Testis (tissue), 2 donors: Measurements from ENCODE around the gene PHACTR4.
"Not testable (repeated sequence)": the region's sequence is repeated elsewhere in the genome, so short reads cannot be mapped to it uniquely, and the experiment has no call there.

Experiments used
- POLR2A ChIP-seq: fragments of 450-650 bp; IDR thresholded peaks from one replicate; pipeline ENCODE4 v1.6.1; 2017; ENCODE audit warnings: antibody characterized with exemption, mild to moderate bottlenecking, moderate library complexity
- TF ChIP-seq, protein P1 (sequence below), 3 experiments: fragments of 450-650 bp in 2 of 3; fragments of 200-600 bp in 1 of 3; sonication (generic) in 1 of 3; IDR thresholded peaks; one replicate each; pipeline ENCODE4 v1.5.1; 2016 to 2019; ENCODE audit warnings: antibody characterized with exemption in 3 of 3, mild to moderate bottlenecking in 2 of 3, moderate library complexity in 1 of 3

DNA sequence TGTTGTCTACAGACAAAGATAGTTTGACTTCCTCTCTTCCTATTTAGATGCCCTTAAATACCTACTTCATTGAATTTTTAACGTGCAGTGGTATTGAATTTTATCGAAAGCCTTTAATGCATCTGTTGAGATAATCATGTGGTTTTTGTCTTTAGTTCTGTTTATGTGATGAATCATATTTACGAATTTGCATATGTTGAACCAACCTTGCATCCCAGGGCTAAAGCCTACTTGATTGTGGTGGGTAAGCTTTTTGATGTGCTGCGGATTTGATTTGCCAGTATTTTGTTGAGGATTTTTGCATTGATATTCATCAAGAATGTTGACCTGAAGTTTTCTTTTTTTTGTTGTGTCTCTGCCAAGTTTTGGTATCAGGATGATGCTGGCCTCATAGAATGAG lies 14.2 kb downstream of the PHACTR4 start:
- TF ChIP-seq, protein P1, sequence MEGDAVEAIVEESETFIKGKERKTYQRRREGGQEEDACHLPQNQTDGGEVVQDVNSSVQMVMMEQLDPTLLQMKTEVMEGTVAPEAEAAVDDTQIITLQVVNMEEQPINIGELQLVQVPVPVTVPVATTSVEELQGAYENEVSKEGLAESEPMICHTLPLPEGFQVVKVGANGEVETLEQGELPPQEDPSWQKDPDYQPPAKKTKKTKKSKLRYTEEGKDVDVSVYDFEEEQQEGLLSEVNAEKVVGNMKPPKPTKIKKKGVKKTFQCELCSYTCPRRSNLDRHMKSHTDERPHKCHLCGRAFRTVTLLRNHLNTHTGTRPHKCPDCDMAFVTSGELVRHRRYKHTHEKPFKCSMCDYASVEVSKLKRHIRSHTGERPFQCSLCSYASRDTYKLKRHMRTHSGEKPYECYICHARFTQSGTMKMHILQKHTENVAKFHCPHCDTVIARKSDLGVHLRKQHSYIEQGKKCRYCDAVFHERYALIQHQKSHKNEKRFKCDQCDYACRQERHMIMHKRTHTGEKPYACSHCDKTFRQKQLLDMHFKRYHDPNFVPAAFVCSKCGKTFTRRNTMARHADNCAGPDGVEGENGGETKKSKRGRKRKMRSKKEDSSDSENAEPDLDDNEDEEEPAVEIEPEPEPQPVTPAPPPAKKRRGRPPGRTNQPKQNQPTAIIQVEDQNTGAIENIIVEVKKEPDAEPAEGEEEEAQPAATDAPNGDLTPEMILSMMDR (IDR thresholded peaks at IDR 0.05): not testable (repeated sequence)
- not testable (repeated sequence) for TF ChIP-seq POLR2A
